ENCODE measurements around the gene SPATS2L.

GRCh38 chr2:200330351-200331060 is 24.0 kb downstream of the SPATS2L start:
- no peak for TF ChIP-seq MAX (CRISPR knock-in tag; IDR thresholded peaks at IDR 0.05)
- TF ChIP-seq CTCF (IDR thresholded peaks at IDR 0.05) = no peak
- TF ChIP-seq TP53 (CRISPR knock-in tag; IDR thresholded peaks at IDR 0.05) = no peak
- TF ChIP-seq ATF2 (CRISPR knock-in tag; IDR thresholded peaks at IDR 0.05; ENCODE audit: borderline replicate concordance, low read depth) = no peak
- no peak for TF ChIP-seq RELA (CRISPR knock-in tag; IDR thresholded peaks at IDR 0.05; ENCODE audit: borderline replicate concordance)
- TF ChIP-seq FOXP1 (CRISPR knock-in tag; IDR thresholded peaks at IDR 0.05; ENCODE audit: borderline replicate concordance) = no peak
- no peak for TF ChIP-seq JUN (CRISPR knock-in tag; IDR thresholded peaks at IDR 0.05)
- no peak for TF ChIP-seq E2F1 (CRISPR knock-in tag; IDR thresholded peaks at IDR 0.05)
- no peak for TF ChIP-seq MLX (CRISPR knock-in tag; IDR thresholded peaks at IDR 0.05)
- no peak for TF ChIP-seq STAT6 (CRISPR knock-in tag; conservative IDR thresholded peaks at IDR 0.05; ENCODE audit: low read depth)
- no peak for TF ChIP-seq TCF7 (CRISPR knock-in tag; IDR thresholded peaks at IDR 0.05; ENCODE audit: low read depth)
- TF ChIP-seq GABPB1 (CRISPR knock-in tag; IDR thresholded peaks at IDR 0.05) = no peak
- TF ChIP-seq IRF1 (CRISPR knock-in tag; IDR thresholded peaks at IDR 0.05) = no peak
- no peak for TF ChIP-seq HMGXB4 (CRISPR knock-in tag; IDR thresholded peaks at IDR 0.05)
